Stimulated activated CD8-positive, alpha-beta memory T cell treated with anti-CD3 and anti-CD28 coated beads, Interleukin-15, amount 100 ng/mL, for 1 hour (primary cell): ENCODE results near the gene COIL.

Source experiments
- DNase-seq: peaks from one replicate; pipeline ENCODE4 v3.0.0-alpha.2; 2020; ENCODE audit warnings: low read depth

The COIL gene

DNA sequence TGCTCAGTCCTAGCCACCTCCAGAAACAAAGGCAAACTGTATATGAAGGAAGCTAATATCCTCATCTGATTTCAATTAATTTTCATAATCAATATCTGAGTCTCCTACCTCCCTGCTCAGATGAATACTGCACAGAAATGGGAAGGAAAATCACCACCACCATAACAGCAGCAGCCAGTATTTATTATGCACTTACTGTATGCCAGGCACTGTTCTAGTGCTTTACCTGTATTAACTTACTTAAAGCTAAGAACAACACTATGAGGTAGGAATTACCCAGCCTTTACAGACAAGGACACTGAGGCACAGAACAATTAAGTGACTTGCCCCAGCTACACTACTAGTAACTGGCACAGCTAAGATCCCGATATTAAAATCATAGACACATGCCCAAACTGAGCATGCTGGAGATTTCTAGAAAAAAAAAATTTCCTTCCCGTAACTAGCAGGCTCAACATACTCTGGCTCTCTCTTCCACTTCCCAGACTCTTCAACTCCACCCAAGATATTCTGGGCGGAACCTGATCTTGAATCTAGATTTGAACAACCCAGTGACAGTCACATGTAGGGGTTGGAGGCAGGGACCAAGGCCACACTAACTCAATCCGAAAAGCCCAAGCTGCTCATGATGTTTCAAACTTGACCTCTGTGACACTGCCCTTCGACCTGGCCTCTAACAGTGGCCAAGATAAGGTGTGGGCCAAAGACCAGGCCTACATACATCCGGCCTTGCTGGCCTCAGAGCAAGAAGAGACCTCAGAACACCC, 50.9 kb downstream of the COIL start:
- DNase-seq, result no peak

- DNase-seq, result no peak
Measured at GRCh38 chr17:56908001-56908542, 52.8 kb downstream of the COIL start.

GRCh38 chr17:56903560-56903959, 57.3 kb downstream of the COIL start:
- no peak for DNase-seq

DNA sequence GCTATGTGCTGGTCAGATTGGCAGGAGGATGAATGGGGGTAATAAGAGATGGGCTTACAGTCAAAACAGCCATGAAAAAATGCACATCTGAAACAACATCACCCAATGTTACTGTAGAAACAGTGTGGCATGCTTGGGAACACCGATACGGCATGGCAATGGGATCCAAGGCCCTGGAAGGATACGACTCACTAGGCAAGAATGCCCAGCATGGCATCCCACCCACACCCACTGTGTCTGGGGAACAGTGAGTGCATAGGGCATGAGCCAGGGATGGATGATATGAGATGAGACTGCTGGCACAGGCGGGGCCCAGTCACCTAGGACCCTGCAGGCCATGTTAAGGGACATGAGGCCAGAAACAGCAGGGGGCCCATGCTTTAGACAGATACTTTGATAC, 58.5 kb downstream of the COIL start:
- DNase-seq, result no peak

DNA sequence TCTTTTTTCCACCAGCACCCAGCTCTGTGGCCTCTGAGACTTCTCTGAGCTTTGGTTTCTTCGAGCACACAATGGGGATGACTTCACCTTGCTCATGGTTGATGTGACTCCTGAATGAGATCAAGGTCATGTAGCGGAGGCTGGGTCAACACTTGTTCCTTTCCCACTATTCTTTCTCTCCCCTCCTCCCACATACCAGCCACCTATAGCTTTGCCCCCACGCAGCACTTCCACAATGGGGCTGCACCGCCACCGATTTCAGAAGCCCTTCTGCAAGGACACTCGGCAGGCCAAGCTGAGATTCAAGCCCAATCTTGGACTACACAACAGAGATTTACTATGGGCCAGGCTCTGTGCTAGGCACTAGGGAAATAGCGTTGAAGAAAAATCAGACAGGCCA, 61.4 kb downstream of the COIL start:
- DNase-seq, result no peak

DNA sequence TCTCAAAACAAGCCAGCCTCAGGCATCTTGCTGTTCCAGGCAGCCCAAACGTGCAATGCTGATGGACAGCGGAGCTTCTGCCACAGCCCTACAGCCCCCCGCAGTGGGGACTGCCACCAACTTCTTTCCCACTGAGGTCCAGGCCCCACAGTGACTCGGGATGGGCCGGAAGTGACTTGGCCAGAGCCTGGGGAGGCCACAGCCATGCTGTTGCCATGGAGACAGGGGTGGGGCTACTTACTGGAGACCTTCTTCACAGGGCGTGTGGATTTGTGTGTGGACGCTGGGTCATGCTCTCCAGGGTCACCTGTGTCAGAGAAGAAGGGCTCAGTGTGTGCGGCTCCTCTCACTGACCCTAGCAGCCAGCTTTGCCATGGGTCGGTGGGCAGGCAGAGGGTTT, 62.0 kb downstream of the COIL start:
- DNase-seq, result no peak

- no peak for DNase-seq
Measured at GRCh38 chr17:56897646-56898424, 63.0 kb downstream of the COIL start.

GRCh38 chr17:56896968-56897359, 63.9 kb downstream of the COIL start:
- DNase-seq, result no peak

DNA sequence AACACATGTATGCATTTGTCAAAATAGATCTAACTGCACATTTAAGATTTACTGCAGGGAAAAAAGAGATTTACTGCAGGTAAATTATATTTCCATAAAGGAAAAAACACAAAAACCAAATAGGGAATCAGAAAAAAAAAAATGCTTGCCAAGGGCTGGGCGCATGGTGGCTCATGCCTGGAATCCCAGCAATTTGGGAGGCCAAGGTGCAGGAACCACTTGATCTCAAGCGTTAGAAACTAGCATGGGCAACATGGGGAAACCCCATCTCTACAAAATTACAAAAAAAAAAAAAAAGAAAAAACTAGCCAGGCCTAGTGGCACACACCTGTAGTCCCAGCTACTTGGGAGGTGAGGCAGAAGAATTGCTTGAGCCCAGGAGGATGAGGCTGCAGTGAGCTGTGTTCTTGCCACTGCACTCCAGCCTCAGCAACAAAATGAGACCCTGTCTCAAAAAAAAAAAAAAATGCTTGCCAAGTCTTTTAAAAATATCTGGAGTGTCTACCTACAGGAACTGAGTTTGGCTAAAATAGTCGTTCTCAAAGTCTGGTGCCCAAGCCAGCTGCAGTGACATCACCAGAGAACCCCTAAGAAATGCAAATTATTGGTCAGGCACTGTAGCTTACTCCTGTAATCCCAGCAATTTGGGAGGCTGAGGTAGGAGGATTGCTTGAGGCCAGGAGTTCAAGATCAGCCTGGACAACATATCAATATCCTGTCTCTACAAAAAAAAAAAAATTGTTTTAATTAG, 64.5 kb downstream of the COIL start:
- no peak for DNase-seq

DNA sequence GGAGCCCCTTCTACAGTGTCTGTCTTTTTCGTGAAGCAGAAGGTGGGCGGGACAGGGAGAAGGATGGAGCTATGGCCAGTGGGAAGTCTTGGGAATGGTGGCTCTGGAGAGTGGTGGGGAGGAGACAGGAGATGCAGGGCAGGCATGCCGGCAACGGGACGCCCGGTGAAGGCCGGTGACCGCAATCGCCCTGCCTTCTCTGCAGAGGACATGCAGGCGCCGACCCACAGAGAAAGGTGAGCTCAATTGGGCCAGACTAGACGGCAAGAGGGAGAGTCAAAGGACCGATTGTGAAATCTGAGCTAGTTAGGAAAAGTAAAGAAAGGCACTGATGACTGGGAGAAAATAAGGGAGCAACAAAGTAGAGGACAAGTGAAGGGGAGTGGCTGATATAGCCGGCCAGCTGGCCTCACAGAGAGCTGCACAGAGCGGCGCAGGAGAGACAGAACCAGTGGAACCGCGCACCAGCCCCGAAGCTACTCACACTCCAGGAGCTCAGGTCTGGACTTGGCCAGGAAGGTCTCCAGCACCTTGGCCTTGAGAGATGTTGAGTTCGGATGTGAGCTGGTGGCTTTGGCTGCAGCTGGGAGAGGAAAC, 65.9 kb downstream of the COIL start:
- DNase-seq, result no peak

- no peak for DNase-seq
Measured at GRCh38 chr17:56893503-56893902, 67.3 kb downstream of the COIL start.

DNA sequence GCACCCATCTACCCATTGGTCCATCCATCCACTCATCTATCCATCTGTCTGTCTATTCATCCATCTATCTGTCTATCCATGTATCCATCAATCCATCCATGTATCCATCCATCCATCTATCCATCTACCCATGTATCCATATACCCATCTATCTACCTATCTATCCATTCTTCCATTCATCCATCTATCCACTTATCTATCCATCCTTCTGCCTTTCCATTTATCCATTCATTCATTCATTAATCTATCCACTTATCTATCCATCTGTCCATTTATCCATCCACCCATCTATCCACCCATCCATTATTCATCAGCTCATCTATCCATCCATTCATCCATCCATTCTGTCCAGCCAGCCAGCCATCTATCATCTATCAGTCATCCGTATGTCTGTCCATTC, 68.5 kb downstream of the COIL start:
- DNase-seq, result no peak

DNA sequence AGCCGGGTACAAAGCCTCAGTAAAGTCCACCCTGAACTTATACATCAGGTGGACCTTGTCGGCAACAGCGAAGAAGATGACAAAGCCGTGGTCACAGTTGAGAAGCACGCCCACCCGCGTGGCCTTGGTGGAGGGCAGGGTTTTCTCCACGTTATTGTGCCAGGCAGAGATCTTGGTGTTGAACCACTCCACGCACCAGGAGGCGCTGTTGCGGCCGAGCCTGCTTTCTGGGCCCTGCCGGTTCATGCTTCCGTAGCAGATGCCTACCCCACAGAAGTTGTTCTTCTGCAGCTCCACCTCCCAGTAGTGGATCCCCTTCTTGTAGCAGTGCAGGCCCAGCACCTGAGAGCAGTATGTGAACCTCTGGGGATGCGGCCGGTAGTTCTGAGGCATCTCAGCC, 69.1 kb downstream of the COIL start:
- peak; percentile 30 for DNase-seq

- no peak for DNase-seq
Measured at GRCh38 chr17:56890906-56891674, 69.8 kb downstream of the COIL start.

GRCh38 chr17:56890390-56890789, 70.5 kb downstream of the COIL start:
- no peak for DNase-seq
